Lung (tissue), 12 donors: ENCODE data around the gene TMEM164. TPM values are rescaled to one million over a fixed set of nuclear protein-coding genes. Genes with fewer than 3 reads are reported as not detected.

Source experiments
- ATAC-seq: fragments of 200-7000 bp; cut with Tn5 transposase; one replicate; pipeline ENCODE4 v1.9.1; 2020; ENCODE audit warnings: moderate number of reproducible peaks; ENCODE audit not compliant: insufficient read depth, low FRiP score
- DNase-seq, 3 donors: peaks; one replicate each; pipeline ENCODE4 v3.0.0-alpha.2; 2013 to 2017
- H3K27ac ChIP-seq, 2 donors: one replicate each; pipeline ENCODE4 v1.5.1; 2013; ENCODE audit warnings: mild to moderate bottlenecking in 2 of 2, moderate library complexity in 2 of 2, control low read depth in 1 of 2, inconsistent platforms in 1 of 2, low read depth in 1 of 2, low read length in 1 of 2
- H3K27me3 ChIP-seq, 3 donors: one replicate each; pipeline ENCODE4 v1.5.1; 2013; ENCODE audit warnings: low read length in 2 of 3; ENCODE audit not compliant: control insufficient read depth in 3 of 3, insufficient read depth in 3 of 3
- H3K36me3 ChIP-seq, 4 donors: one replicate each; pipeline ENCODE4 v1.5.1; 2013; ENCODE audit warnings: low read length in 4 of 4, mild to moderate bottlenecking in 1 of 4, moderate library complexity in 1 of 4; ENCODE audit not compliant: control insufficient read depth in 4 of 4, insufficient read depth in 4 of 4
- H3K4me1 ChIP-seq, 5 donors: one replicate each; pipeline ENCODE4 v1.5.1; 2013; ENCODE audit warnings: low read length in 5 of 5, mild to moderate bottlenecking in 2 of 5, moderate library complexity in 1 of 5; ENCODE audit not compliant: control insufficient read depth in 5 of 5, insufficient read depth in 5 of 5
- H3K4me3 ChIP-seq: one replicate; pipeline ENCODE4 v1.5.1; 2013; ENCODE audit warnings: mild to moderate bottlenecking, control low read depth, moderate library complexity
- H3K9ac ChIP-seq, 2 donors: one replicate each; pipeline ENCODE4 v1.5.1; 2013; ENCODE audit warnings: low read length in 2 of 2, control low read depth in 1 of 2; ENCODE audit not compliant: insufficient read depth in 1 of 2
- H3K9me3 ChIP-seq, 4 donors: one replicate each; pipeline ENCODE4 v1.5.1; 2013; ENCODE audit warnings: low read length in 3 of 4, mild to moderate bottlenecking in 1 of 4, moderate library complexity in 1 of 4; ENCODE audit not compliant: control insufficient read depth in 4 of 4, insufficient read depth in 3 of 4
- WGBS, 2 donors: extraction: QIAGEN DNeasy Blood & Tissue Kit; methylation state at CpG; one replicate each; pipeline ENCODE4 v1.1.7; 2013; 5-methylcytosine and 5-hydroxymethylcytosine counted together
- polyA plus RNA-seq, 2 donors: library from polyadenylated mRNA; stranded (reverse); fragments of 200-250 nt; gene quantifications; one replicate each; pipeline ENCODE4 v1.2.1, GENCODE V29; 2013
- total RNA-seq, 2 donors: library from RNA; depleted of rRNA in 1 of 2; stranded (reverse); fragments of >200 nt in 1 of 2; gene quantifications; one replicate each; pipeline ENCODE4 v1.2.1, GENCODE V29; 2014 to 2021
- TF ChIP-seq, protein P1 (sequence below): IDR thresholded peaks from 2 replicates; pipeline ENCODE4 v1.5.1; 2012; ENCODE audit warnings: mild to moderate bottlenecking; ENCODE audit errors: control extremely low read depth, extremely low read depth
- donor health status: control.
- donor health status: control.
- donor health status: Bipolar disorder and iron deficiency.
- donor health status: healthy.
- donor health status: DM: yes; HTN: yes; CAD: no.

Gene TMEM164
- total and polyA plus RNA-seq, 4 donors: 22.4 to 87.0 (median 38.0) TPM

DNA sequence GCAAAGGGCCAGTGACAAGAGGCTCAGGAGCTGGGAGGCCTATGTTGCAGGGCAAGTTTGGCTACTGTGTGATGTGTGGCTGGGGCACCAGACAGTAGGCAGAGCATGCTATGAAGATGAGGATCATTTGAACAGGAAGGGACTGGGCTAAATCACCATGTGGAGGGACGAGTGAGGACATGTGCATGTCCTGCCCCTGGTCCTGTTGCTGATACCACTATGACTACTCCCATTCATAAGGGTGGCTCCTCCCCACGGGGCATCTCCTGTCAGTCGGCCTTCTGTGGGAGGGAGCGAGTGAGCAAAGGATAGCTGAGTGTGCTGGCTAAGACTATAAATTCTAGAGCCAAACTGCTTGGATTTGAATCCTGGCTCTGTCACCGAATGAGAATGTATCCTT is 139.2 kb downstream of the TMEM164 start:
- Histone ChIP-seq H3K4me3 (no peak overlapping the region), H3K9ac (no peak overlapping the region), H3K4me1 (peaks cover 0 to 22% (median 0%) of the 10 kb centered on the region in 5 donors), H3K27me3 (peaks cover 0 to 12% (median 3%) of the 10 kb centered on the region in 3 donors), H3K27ac (peak overlapping the region in 1 of 2 donors; percentile 10), H3K36me3 (peaks cover 0 to 8% (median 0%) of the 10 kb centered on the region in 4 donors), H3K9me3 (no peaks in the 10 kb centered on the region)
- WGBS, 2 donors: 68 to 86% methylated on average over 5 of the region's 5 CpGs
- TF ChIP-seq, protein P1, sequence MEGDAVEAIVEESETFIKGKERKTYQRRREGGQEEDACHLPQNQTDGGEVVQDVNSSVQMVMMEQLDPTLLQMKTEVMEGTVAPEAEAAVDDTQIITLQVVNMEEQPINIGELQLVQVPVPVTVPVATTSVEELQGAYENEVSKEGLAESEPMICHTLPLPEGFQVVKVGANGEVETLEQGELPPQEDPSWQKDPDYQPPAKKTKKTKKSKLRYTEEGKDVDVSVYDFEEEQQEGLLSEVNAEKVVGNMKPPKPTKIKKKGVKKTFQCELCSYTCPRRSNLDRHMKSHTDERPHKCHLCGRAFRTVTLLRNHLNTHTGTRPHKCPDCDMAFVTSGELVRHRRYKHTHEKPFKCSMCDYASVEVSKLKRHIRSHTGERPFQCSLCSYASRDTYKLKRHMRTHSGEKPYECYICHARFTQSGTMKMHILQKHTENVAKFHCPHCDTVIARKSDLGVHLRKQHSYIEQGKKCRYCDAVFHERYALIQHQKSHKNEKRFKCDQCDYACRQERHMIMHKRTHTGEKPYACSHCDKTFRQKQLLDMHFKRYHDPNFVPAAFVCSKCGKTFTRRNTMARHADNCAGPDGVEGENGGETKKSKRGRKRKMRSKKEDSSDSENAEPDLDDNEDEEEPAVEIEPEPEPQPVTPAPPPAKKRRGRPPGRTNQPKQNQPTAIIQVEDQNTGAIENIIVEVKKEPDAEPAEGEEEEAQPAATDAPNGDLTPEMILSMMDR: no peak
- DNase-seq (no peak), ATAC-seq (no peak)

DNA sequence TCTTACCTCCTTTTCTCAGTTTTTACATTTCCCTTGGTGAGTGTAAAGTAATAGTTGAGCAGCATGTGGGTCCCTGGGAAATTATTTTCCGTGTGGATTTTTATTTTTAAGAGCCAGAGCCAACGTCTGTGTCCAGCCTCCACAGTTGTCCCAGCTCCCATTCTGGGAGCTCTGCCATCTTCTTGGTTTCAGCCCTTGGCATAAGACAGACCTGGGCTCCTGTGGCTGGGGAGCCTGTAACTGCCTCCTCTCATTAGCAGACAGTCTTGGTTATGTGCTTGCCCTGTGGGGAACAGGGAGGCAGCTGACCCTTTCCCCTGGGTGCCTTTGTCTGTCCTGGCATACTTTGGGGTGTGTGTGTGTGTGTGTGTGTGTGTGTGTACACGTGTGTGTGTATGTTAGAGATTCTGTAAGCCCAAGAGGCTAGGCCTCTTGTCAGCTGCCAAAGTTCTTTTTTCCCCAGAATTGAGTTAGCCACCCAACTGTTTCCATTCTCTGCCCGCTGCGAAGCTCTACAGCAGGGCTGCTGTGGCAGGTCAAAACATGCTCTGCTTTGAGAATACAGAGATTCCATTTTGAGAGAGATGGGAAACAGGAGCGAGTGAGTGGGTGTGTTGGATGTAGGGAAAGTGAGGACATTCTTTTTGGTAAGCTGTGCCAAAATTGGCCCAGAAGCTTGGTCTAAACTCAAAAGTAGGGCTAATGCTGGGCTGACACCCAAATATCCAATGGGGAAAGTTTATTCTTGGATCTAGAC is 140.7 kb downstream of the TMEM164 start:
- H3K9ac ChIP-seq: no peak overlapping the region
- 59 to 83% methylated on average over 5 to 6 of the region's 6 CpGs for WGBS, 2 donors
- peak overlapping the region in 1 of 2 donors; percentile 50 for H3K27ac ChIP-seq
- DNase-seq (no peak), ATAC-seq (no peak)
- no peak overlapping the region for H3K4me3 ChIP-seq
- H3K4me1 ChIP-seq: peaks cover 0 to 19% (median 0%) of the 10 kb centered on the region in 5 donors
- peaks cover 0 to 20% (median 3%) of the 10 kb centered on the region in 3 donors for H3K27me3 ChIP-seq
- peaks cover 0 to 4% (median 0%) of the 10 kb centered on the region in 4 donors for H3K36me3 ChIP-seq
- H3K9me3 ChIP-seq: no peaks in the 10 kb centered on the region
- TF ChIP-seq, protein P1: no peak

DNA sequence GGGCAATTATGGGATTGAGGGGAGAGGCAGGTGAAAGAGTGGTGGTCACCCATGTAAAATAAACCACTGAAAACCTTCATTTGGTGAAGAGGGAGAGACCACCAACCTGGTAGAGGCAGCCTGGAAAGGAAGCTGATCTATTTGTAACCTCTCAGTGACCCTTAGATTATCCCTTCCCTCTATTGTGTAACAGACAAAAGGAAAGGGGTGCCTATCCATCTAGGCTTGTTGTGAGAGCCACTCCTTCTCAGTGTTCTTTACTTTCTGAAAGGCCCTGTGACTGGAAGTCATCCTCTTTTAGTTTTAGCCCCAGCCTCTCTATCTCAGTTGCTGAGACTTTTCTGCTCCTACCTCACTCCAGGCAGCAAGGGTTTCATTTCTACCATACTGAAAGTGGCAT is 142.4 kb downstream of the TMEM164 start:
- Histone ChIP-seq H3K27me3 (peaks cover 0 to 26% (median 3%) of the 10 kb centered on the region in 3 donors), H3K27ac (no peak overlapping the region), H3K36me3 (peaks cover 0 to 4% (median under 1%) of the 10 kb centered on the region in 4 donors), H3K9ac (no peak overlapping the region), H3K4me1 (peaks cover 0 to 16% (median 0%) of the 10 kb centered on the region in 5 donors), H3K9me3 (no peaks in the 10 kb centered on the region), H3K4me3 (no peak overlapping the region)
- TF ChIP-seq, protein P1: no peak
- no peak for ATAC-seq
- no peak for DNase-seq
